ENCODE results near the gene CCIN.

CCIN gene

DNA sequence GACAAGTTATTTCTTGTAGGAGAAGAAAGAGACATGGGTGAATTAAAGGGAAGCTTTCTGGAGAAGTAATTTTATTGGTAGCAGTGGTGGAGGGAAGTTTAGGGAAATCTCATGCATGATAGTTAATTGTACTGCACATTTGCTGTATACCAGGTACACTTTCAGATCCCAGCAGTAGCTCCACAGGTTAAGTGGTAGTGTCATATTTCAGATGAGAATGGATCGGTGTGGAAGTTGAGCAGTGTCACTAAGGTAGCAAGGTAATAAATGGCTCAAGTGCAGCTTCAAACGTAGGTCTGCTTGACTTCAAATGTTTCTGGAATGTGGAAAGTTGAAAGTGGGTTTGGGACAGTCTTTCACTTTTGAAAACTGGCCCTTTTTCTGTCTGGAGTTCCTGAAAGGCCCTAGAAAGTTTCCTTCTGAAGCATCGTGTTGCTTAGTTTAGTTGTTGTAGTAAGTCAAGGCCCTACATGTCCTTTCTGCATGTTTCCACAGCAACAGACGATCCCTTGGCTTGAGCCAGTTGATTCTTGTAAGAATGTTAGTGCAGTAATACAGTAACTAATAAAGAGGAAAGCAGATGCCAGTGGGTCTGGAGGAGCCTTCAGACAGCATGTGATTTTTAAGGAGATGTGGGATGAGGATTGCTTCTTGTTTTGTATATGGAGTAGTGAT is 25.3 kb downstream of the CCIN start:
- DNase-seq, result no peak
- H3K27ac ChIP-seq (ENCODE audit: low read length), result no peak overlapping the region
- H3K4me1 ChIP-seq (ENCODE audit: insufficient read depth, low read length), result peaks cover 38% of the 10 kb centered on the region
- H3K4me2 ChIP-seq (ENCODE audit: insufficient read depth, low read length), result peak overlapping the region; percentile 23; the same call in 1 of the 2 replicates
- peaks cover 48% of the 10 kb centered on the region for H3K36me3 ChIP-seq (ENCODE audit: insufficient read depth, low read length)
- peaks cover 44% of the 10 kb centered on the region for H4K20me1 ChIP-seq (ENCODE audit: insufficient read depth, low read length)
- H3K9ac ChIP-seq (ENCODE audit: low read depth, low read length), result no peak overlapping the region
- peaks cover 76% of the 10 kb centered on the region for H3K79me2 ChIP-seq (ENCODE audit: insufficient read depth, low read length)
- no peak overlapping the region for H2AFZ ChIP-seq (ENCODE audit: low read depth, low read length)
- TF ChIP-seq EZH2 (IDR thresholded peaks at IDR 0.05; ENCODE audit: borderline replicate concordance, low read depth, low read length, severe bottlenecking) (no peak), CTCF (IDR thresholded peaks at IDR 0.05; ENCODE audit: borderline replicate concordance, extremely low read depth, low read length, poor library complexity, severe bottlenecking) (no peak)
- no peaks in the 10 kb centered on the region for H3K27me3 ChIP-seq (ENCODE audit: insufficient read depth, low read length, poor library complexity)
- no peak overlapping the region for H3K4me3 ChIP-seq (ENCODE audit: low read depth in 1 of 2, low read length in 2 of 2)
- H3K9me3 ChIP-seq (ENCODE audit: insufficient read depth, low read length, severe bottlenecking), result no peaks in the 10 kb centered on the region
- no peak for ATAC-seq (ENCODE audit: insufficient read depth, low read depth)

- no peak for DNase-seq
- no peaks in the 10 kb centered on the region for H3K4me1 ChIP-seq (ENCODE audit: insufficient read depth, low read length)
- peaks cover 70% of the 10 kb centered on the region for H3K79me2 ChIP-seq (ENCODE audit: insufficient read depth, low read length)
- H3K4me3 ChIP-seq (ENCODE audit: low read depth in 1 of 2, low read length in 2 of 2), result no peak overlapping the region
- no peak for ATAC-seq (ENCODE audit: insufficient read depth, low read depth)
- H4K20me1 ChIP-seq (ENCODE audit: insufficient read depth, low read length), result peaks cover 43% of the 10 kb centered on the region
- H3K9me3 ChIP-seq (ENCODE audit: insufficient read depth, low read length, severe bottlenecking), result no peaks in the 10 kb centered on the region
- H3K36me3 ChIP-seq (ENCODE audit: insufficient read depth, low read length), result peaks cover 97% of the 10 kb centered on the region
- peak; percentile 3 for TF ChIP-seq CTCF (IDR thresholded peaks at IDR 0.05; ENCODE audit: borderline replicate concordance, extremely low read depth, low read length, poor library complexity, severe bottlenecking)
- TF ChIP-seq EZH2 (IDR thresholded peaks at IDR 0.05; ENCODE audit: borderline replicate concordance, low read depth, low read length, severe bottlenecking), result no peak
- H3K4me2 ChIP-seq (ENCODE audit: insufficient read depth, low read length), result no peak overlapping the region
- no peaks in the 10 kb centered on the region for H3K27me3 ChIP-seq (ENCODE audit: insufficient read depth, low read length, poor library complexity)
- H3K9ac ChIP-seq (ENCODE audit: low read depth, low read length), result no peak overlapping the region
- H2AFZ ChIP-seq (ENCODE audit: low read depth, low read length), result no peak overlapping the region
- no peak overlapping the region for H3K27ac ChIP-seq (ENCODE audit: low read length)
Measured at GRCh38 chr9:36204906-36205547, 35.8 kb downstream of the CCIN start.

GRCh38 chr9:36207016-36207415 is 37.8 kb downstream of the CCIN start:
- Histone ChIP-seq H3K4me2 (ENCODE audit: insufficient read depth, low read length) (no peak overlapping the region), H3K79me2 (ENCODE audit: insufficient read depth, low read length) (peaks cover 80% of the 10 kb centered on the region)

More at GRCh38 chr9:36207016-36207415, 37.8 kb downstream of the CCIN start:
- no peaks in the 10 kb centered on the region for H3K4me1 ChIP-seq (ENCODE audit: insufficient read depth, low read length)
- peaks cover 61% of the 10 kb centered on the region for H4K20me1 ChIP-seq (ENCODE audit: insufficient read depth, low read length)
- no peak for ATAC-seq (ENCODE audit: insufficient read depth, low read depth)
- H3K4me3 ChIP-seq (ENCODE audit: low read depth in 1 of 2, low read length in 2 of 2), result no peak overlapping the region
- TF ChIP-seq CTCF (IDR thresholded peaks at IDR 0.05; ENCODE audit: borderline replicate concordance, extremely low read depth, low read length, poor library complexity, severe bottlenecking), result no peak
- H3K9ac ChIP-seq (ENCODE audit: low read depth, low read length), result no peak overlapping the region
- H3K36me3 ChIP-seq (ENCODE audit: insufficient read depth, low read length), result peaks cover 96% of the 10 kb centered on the region
- H3K27me3 ChIP-seq (ENCODE audit: insufficient read depth, low read length, poor library complexity), result no peaks in the 10 kb centered on the region
- no peak overlapping the region for H3K27ac ChIP-seq (ENCODE audit: low read length)
- no peak overlapping the region for H2AFZ ChIP-seq (ENCODE audit: low read depth, low read length)
- H3K9me3 ChIP-seq (ENCODE audit: insufficient read depth, low read length, severe bottlenecking), result no peaks in the 10 kb centered on the region
- no peak for DNase-seq

Data from DND-41 (cell line).